Measurements from ENCODE around the gene RTBDN. TPM values are rescaled to one million over a fixed set of nuclear protein-coding genes. Genes with fewer than 3 reads are reported as not detected.

Gene RTBDN
- total RNA-seq, 1 experiment from 2014 or later, result 2.4 TPM

DNA sequence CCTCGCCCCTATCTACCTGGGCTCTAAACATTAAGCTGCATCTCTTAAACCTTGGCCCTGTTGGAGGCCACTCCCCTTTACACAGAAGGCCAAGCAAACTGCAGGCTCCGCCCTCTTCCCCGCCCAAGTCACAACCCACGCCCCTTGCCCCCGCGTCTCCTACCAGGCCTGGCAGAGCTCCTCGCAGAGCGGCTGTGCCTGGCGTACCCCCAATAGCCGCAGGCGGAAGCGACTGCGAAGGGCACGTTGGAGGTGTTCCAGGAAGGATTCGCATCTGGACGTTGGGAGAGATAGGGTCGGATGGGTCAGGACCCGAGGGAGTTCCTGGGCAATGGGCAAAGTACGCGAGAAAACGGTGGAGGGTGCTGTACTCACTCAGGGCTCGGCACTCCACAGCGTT is 5.9 kb downstream of the RTBDN start:
- no peak overlapping the region for H3K4me3 ChIP-seq (ENCODE audit: low read depth in 2 of 2, low read length in 2 of 2)
- ATAC-seq, result no peak
- no peaks in the 10 kb centered on the region for H3K9me3 ChIP-seq (ENCODE audit: control insufficient read depth, insufficient read depth, low read depth, low read length)
- no peaks in the 10 kb centered on the region; the same call in 1 of the 2 replicates for H3K27me3 ChIP-seq (ENCODE audit: control insufficient read depth, insufficient read depth, low read length)
- in situ Hi-C loops (cut with HindIII; ENCODE audit: low pct_unique_long_range_greater_than_20kb, low sequenced_read_pairs), result no loop called here
- no peak overlapping the region for H3K27ac ChIP-seq (ENCODE audit: low read length)
- no peak for DNase-seq (ENCODE audit: low read depth, low spot score)
- CTCF ChIA-PET, result interaction anchor here (0.7 kb wide), 1 partner anchor 74 kb away, joined by 3 read pairs; no protein-coding TSS in a partner anchor
- no TSS peak for BruUV-seq (replicated peaks)
- no peaks in the 10 kb centered on the region for H3K36me3 ChIP-seq (ENCODE audit: control insufficient read depth, insufficient read depth, low read length)
- no peaks in the 10 kb centered on the region; the same call in 1 of the 2 replicates for H3K4me1 ChIP-seq (ENCODE audit: control insufficient read depth, insufficient read depth, low read length)
- intact Hi-C loops (cut with micrococcal nuclease; ENCODE audit: unreplicated experiment), result no loop called here
- no peak for TF ChIP-seq POLR2AphosphoS5 (IDR thresholded peaks at IDR 0.05; ENCODE audit: low read depth, low read length)
- TF ChIP-seq, protein P1, sequence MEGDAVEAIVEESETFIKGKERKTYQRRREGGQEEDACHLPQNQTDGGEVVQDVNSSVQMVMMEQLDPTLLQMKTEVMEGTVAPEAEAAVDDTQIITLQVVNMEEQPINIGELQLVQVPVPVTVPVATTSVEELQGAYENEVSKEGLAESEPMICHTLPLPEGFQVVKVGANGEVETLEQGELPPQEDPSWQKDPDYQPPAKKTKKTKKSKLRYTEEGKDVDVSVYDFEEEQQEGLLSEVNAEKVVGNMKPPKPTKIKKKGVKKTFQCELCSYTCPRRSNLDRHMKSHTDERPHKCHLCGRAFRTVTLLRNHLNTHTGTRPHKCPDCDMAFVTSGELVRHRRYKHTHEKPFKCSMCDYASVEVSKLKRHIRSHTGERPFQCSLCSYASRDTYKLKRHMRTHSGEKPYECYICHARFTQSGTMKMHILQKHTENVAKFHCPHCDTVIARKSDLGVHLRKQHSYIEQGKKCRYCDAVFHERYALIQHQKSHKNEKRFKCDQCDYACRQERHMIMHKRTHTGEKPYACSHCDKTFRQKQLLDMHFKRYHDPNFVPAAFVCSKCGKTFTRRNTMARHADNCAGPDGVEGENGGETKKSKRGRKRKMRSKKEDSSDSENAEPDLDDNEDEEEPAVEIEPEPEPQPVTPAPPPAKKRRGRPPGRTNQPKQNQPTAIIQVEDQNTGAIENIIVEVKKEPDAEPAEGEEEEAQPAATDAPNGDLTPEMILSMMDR (IDR thresholded peaks at IDR 0.05), result no peak
- TF ChIP-seq, protein P2, sequence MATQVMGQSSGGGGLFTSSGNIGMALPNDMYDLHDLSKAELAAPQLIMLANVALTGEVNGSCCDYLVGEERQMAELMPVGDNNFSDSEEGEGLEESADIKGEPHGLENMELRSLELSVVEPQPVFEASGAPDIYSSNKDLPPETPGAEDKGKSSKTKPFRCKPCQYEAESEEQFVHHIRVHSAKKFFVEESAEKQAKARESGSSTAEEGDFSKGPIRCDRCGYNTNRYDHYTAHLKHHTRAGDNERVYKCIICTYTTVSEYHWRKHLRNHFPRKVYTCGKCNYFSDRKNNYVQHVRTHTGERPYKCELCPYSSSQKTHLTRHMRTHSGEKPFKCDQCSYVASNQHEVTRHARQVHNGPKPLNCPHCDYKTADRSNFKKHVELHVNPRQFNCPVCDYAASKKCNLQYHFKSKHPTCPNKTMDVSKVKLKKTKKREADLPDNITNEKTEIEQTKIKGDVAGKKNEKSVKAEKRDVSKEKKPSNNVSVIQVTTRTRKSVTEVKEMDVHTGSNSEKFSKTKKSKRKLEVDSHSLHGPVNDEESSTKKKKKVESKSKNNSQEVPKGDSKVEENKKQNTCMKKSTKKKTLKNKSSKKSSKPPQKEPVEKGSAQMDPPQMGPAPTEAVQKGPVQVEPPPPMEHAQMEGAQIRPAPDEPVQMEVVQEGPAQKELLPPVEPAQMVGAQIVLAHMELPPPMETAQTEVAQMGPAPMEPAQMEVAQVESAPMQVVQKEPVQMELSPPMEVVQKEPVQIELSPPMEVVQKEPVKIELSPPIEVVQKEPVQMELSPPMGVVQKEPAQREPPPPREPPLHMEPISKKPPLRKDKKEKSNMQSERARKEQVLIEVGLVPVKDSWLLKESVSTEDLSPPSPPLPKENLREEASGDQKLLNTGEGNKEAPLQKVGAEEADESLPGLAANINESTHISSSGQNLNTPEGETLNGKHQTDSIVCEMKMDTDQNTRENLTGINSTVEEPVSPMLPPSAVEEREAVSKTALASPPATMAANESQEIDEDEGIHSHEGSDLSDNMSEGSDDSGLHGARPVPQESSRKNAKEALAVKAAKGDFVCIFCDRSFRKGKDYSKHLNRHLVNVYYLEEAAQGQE (IDR thresholded peaks at IDR 0.05; ENCODE audit: insufficient read depth in 1 of 2, low read depth in 2 of 2, low read length in 1 of 2), result no peak
- no peak for TF ChIP-seq SIN3A (IDR thresholded peaks at IDR 0.05; ENCODE audit: borderline replicate concordance, insufficient read depth, low read depth, low read length)
- no peak for TF ChIP-seq TCF7L2 (IDR thresholded peaks at IDR 0.05; ENCODE audit: low read depth, low read length)
- POLR2A ChIA-PET, result interaction anchor here (0.6 kb wide), 1 partner anchor 56 kb away, joined by 3 read pairs; no protein-coding TSS in a partner anchor

DNA sequence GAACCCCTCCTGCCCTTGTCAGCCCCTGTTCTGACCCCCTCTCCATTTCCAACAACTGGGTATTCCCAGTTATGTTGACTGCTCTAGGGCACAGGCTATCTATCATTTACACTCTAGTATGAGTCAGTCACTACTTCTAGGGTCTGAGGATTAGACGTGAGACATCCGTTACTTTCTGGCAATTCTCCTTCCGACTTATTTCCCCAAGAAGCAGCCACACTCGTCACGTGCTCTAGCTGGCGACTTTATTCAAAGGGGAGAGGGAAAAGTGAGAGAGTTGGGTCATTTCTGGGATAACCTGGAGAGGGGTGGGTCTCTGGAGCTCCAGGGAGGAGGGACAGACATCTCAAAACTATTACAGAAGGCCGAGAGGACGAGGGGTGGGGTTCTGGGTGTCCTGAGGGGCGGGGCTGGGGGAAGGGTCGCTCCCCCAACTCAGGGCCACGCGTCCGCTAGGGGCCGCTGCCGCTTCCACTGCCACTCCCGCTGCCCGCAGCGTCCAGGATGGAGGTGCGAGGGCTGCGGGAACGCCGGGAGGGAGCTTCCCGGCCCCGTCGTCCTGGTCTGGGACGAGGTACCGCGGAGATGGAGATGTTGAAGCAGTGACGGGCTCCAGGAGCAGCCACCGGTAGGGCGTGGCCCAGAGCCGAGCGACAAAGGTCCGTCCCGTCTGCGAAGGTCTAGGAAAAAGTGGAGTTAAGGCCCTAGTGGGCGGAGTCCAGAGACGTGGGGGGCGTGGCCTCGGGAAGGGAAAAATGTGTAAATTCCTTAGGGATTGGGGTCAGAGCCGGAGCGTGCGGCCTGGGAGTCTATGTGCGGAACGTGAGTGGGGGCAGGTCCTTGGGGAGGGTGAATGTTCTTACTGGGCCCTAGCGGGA is 8.9 kb downstream of the RTBDN start:
- Histone ChIP-seq H3K4me3 (ENCODE audit: low read depth in 2 of 2, low read length in 2 of 2) (no peak overlapping the region), H3K27me3 (ENCODE audit: control insufficient read depth, insufficient read depth, low read length) (no peaks in the 10 kb centered on the region), H3K27ac (ENCODE audit: low read length) (no peak overlapping the region), H3K36me3 (ENCODE audit: control insufficient read depth, insufficient read depth, low read length) (no peaks in the 10 kb centered on the region), H3K9me3 (ENCODE audit: control insufficient read depth, insufficient read depth, low read depth, low read length) (no peaks in the 10 kb centered on the region), H3K4me1 (ENCODE audit: control insufficient read depth, insufficient read depth, low read length) (no peaks in the 10 kb centered on the region)
- TF ChIP-seq TCF7L2 (IDR thresholded peaks at IDR 0.05; ENCODE audit: low read depth, low read length) (no peak), POLR2AphosphoS5 (IDR thresholded peaks at IDR 0.05; ENCODE audit: low read depth, low read length) (no peak), SIN3A (IDR thresholded peaks at IDR 0.05; ENCODE audit: borderline replicate concordance, insufficient read depth, low read depth, low read length) (no peak)
- TF ChIP-seq, protein P2 (IDR thresholded peaks at IDR 0.05; ENCODE audit: insufficient read depth in 1 of 2, low read depth in 2 of 2, low read length in 1 of 2), result no peak
- TF ChIP-seq, protein P1 (IDR thresholded peaks at IDR 0.05), result no peak; the same call in 1 of the 2 replicates
- POLR2A ChIA-PET, result no interaction called here
- in situ Hi-C loops (cut with HindIII; ENCODE audit: low pct_unique_long_range_greater_than_20kb, low sequenced_read_pairs), result no loop called here
- DNase-seq (ENCODE audit: low read depth, low spot score), result no peak
- CTCF ChIA-PET, result interaction anchor here (0.5 to 0.7 kb wide), 2 partner anchors 50 to 165 kb away, joined by 4 to 10 read pairs; no protein-coding TSS in a partner anchor
- BruUV-seq (replicated peaks), result no TSS peak
- ATAC-seq, result no peak
- intact Hi-C loops (cut with micrococcal nuclease; ENCODE audit: unreplicated experiment), result no loop called here

All from Panc1 (cell line).